HG02623 (cell line): ENCODE measurements around the gene FBF1.
"Not testable (repeated sequence)": the region's sequence is repeated elsewhere in the genome, so short reads cannot be mapped to it uniquely, and the experiment has no call there.

Source experiments
- ATAC-seq: cut with Tn5 transposase; IDR thresholded peaks from one replicate; pipeline ENCODE4 v1.9.1; 2021; ENCODE audit warnings: moderate library complexity; ENCODE audit not compliant: unreplicated experiment

FBF1 gene

DNA sequence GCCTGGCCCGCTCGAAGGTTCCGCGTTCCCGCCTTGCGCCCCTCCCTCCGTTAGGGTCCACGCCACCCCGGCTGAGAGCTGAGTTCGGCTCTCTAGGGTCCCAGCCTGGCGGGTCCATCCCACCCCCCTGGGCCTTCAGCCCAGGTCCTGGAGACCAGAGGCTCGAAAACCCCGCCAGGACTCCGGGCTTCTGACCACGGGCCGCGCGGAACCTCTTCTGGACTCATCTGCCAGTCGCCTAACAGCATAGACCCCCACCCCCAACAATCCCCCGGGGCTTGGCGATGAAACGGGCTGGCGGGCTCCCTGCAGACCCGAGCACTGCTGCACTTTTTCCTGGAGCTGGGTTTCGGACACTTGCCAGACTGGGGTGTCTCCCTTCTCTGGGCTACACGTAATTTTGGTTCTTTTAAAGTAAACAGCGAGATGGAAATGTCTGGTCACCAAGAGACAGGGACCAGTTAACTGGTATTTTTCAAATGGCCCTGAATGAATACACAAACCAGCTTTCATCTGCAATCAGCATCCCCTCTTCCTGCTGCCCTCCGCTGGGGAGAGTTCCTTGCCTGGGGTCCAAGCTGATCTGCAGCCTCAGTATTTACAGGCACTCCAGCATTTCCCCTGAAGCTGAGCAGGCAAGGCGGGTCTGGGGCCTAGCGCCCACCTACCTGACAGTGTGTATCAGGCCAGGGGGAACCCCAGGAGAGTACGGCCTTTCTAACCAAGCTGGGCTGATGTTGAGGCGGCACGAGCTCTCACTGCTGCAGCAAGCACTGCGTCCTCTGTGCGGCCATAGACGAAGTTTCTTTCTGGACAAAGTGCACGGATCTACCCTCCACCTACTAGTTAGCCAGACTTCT is 43.5 kb downstream of the FBF1 start:
- ATAC-seq: no peak

DNA sequence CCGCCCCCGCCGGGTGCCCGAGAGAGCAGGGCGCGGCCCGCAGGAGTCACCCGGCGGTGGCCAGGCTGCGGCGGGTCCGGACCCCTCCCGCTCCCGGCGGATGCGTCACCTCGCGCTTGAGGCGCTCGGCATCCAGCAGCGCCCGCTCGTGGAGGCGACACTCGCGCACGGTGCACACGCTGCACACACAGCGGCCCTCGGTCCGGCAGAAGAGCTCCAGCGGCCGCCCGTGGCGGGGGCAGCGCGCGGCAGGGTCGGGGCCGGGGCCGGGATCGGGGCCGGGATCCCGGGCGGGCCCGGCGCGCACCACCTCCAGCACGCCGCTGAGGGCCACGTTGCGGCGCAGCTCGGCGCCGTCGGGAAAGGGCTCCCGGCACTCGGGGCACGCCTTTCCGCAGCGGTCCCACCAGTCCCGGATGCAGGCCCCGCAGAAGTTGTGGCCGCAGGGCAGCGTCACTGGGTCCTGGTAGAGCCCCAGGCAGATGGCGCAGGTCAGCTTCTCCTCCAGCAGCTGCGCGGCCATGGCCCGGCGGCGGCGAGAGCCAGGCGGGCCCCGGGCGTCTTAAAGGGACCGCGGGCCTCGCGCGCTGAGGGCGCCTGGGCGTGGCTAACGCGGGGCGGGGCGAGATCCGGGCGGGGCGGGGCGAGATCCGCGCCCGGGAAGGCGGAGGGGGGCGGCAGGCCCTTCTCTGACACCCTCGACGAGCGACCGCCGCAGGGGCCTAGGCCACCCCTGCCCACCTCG is 44.3 kb downstream of the FBF1 start, which contains the start of gene TRIM65:
TSS of gene TRIM65 (minus strand) at position 537 of the 745 bp plus-strand sequence. CDS start at position 523, 14 bp downstream.
- ATAC-seq: peak; percentile 53

DNA sequence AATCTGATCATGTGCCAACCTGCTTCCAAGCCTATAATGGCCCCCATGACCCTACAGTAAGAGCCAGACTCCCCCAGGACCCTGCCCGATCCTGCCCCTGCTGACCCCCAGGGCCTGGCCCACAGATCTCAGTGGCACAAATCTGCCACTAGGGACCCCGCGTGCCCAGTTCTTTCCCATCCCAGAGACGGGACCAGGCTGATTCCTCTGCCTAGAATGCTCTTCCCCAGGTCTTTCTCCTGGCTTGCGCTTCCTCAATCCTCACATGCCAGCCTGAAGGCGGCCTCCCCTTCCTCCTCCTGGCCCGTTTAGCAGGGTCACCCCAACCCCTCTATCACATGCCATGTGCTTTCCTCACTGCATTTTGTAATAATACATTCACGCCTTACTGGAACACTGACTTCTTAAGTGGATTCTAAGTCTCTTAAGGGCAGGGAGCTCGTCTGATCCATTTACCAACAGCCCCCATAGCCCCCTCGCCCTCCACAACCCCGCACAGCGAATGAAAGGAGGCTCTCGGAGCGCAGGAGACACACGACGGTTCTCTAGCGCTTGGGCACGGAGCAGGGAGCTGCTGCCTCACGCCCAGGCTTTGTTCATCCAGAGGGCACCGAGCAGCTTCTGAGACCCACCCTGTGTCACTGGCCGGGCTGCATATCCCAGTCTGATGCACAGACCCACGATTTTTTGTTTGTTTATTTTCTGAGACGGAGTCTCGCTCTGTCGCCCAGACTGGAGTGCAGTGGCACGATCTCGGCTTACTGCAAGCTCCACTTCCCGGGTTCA is 45.3 kb downstream of the FBF1 start:
- ATAC-seq: no peak

DNA sequence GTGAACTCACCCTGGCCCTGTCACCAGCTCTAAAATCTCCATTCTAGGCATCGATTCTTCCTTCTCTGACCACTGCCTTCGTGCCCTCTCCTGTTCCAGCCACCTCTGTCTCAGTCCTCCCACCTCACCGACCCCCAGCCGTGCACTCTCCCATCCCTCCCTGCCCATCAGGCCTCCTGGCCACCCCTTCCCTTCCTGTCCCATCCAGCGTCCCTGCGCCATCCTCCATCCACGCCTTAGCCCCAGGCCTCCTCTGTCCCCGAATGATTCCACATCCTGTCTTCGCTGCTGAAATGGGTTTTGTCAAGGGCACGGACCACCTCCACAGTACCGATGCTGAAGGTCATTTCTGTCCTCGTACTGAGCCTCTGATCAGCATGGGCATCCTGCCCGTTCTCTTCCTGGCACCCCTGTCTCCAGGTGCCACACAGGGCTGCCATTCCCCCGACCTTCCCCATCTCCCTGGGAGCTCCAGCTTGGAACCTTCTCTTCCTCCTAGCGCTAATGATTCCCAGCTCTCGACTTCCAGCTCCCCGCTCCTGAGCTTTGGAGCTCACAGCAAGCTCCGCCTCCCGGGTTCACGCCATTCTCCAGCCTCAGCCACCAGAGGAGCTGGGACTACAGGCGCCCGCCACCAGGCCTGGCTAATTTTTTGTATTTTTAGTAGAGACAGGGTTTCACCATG is 46.7 kb downstream of the FBF1 start:
- ATAC-seq: no peak

DNA sequence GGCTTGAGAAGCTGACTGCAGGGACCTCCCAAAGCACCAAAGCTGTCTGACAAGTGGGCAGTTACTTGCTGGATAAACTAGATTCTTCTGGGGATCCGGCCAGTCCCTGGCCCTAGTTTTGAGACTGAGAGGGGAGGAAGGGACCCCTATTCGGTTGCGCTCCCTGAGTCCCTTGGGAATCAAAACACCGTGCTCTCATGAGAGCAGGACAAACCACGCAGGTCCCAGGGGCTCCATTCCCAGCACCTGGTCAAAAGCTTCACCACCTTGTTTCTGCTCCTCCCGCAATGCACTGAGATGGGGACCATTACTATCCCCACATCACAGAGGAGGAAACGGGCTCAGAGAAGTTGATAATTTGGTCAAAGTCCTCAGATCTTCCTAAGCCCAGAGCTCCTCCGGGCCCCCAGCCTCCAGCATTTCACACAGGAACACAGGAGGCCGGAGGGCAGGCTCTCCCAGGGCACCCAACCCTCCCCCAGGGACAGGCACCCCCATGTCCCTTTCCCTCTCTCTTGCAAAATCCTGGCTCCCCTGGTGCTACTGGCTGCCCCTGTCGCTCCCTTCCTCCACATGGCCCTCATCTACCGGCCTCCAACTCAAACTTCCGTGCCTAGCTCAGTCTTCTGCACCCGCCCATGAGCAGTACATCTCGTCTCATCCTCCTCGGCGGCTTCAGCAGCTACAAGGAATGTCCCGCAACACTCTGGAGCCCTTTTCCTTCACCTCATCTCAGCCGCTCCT is 47.4 kb downstream of the FBF1 start:
- ATAC-seq: no peak

DNA sequence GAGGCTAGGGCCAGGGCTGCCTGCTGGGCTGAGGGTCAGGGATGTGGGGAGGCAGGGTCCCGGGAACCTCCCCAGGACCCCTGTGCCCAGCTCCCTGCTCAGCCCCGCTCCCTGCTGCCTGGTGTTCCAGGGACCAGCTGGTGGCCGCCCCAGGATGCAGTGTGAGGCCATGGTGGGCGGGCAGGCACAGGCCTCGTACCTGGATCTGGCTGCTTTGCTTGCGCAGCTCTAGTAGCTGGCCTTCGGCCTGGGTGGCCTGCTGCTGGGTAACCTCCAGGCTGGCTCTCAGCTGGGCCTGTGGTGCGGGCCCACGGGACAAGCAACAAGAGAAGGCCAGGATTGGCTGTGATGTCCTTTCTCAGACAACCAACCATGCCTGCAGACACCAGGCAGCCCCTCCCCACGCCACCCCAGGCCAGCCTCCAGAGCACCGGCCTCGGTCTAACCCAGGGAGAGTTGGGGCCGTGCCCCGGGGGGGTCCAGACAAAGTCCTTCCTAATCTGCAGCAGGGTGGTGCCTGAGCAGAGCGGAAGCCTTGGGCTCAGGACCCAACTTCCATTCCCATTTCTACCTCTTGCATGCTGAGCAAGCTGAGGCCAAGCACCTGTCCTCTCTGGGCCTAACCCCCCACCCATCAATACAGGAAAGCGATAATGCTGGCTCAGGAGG is 48.2 kb downstream of the FBF1 start:
- ATAC-seq: no peak

DNA sequence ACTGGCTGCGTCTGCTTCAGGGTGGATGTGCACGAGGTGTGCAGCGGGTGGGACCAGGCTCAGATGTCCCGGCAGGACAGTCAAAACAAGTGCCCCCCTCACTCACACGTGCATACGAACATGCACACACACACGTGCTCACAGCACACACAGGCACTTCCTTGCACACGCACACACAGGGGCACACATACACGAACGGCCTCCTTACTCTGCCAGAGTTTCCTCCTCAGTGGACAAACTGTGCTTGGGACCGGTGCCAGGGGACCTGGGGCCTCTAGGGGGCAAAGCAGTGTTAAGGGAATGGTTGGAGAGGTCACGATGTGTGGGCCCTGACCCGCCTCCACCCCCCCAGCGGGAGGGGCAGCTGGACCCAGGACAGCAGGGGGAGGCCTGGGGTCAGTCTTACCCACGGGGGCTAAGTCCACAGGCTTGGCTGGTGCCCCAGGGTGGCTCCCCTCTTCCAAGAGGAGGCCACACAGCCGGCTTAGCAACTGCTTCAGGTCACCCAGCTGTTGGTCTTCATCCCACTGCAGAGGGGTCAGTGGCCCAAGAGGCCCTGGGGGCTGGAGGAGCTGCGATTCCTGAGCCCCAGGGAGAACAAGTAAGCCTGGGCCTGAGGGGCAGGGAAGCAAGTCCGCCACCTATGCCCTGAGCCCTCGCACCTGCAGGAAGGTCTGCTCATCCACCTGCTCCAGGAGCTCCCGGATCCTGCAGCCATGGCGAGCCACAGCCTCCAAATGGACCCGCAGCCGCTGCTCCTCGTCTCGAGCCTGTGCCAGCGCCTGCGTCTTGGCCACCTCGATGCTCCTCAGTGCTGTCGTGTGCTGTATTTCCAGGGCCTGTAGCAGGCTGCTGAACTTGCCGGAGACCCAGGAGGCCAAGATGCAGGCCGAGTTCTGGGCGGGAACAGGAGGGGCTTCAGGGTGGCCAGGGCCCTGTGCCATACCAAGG is 49.0 kb downstream of the FBF1 start:
- no peak for ATAC-seq

DNA sequence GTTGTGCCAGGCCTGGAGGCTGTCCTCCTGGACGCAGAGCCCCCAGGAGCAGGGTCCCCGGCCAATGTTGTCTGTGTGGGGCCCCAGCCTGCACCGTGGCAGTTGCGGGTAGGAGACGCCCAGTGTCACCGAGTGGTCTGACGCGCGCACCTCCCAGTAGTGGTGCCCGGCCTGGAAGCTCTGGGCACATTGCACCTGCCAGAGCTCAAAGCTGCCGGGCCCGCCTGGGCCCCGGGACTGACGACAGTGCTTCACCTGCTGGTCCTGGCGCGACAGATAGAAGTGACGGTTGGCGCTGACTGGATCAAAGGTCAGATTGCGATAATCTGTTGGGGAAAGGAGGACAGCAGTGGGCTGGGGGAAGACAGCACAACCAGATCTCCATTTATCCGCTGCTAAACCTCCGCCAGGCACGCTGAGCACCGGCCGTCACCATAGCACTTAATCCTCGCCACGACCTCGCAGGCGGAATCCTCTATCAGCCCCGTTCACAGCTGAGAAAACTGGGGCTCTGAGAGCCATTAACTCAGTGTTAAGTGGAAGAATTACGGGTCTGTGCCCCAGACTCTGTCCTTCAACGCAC is 49.7 kb downstream of the FBF1 start:
- ATAC-seq: no peak

DNA sequence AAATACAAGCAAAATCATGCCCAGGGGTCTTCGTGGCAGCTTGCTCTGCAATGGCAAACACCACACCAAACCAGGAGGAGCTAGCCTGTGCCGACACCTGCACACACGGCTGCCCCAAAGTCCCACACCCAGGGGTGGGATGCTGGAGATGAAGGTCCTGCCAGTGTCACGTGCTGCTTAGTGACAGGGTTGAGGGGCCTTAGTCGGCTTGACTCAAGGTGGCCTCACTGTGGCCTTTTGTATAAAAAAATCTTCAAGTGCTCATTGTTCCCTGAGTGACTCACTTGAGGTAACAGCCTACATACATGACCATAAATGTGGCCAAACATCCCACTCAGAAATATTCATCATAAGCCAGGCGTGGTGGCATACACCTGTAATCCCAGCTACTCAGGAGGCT is 51.4 kb downstream of the FBF1 start:
- ATAC-seq: no peak

DNA sequence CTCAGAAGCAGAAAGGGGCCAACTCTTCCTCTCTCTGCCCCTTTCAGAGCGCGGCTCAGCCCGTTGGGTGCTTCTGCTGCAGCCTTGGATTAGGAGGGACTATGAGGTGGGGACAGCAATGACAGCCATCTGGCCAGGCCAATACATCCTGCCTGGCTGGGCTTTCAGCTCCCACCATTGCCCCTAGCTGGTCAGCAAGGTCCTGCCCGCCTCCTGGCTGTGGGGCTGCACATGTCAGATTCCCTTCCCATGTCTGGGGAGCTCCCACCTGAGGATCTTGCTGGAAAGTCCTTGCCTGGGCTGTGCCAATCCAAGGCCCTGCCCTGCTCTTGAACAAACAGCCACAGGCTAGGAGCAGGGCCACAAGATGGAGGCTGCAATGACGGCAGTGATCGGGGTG is 52.4 kb downstream of the FBF1 start:
- no peak for ATAC-seq

DNA sequence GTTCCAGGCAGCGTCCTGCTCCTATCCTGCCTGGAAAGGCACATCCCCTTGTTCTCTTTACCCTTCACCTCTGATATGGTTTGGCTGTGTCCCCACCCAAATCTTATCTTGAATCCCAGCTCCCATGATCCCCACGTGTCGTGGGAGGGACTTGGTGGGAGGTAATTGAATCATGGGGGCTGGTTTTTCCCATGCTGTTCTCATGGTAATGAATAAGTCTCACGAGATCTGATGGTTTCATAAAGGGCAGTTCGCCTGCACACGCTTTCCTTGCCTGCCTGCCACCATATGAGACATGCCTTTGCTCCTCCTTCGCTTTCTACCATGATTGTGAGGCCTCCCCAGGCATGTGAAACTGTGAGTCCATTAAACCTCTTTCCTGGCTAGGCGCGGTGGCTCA is 55.0 kb downstream of the FBF1 start:
- not testable (repeated sequence) for ATAC-seq

DNA sequence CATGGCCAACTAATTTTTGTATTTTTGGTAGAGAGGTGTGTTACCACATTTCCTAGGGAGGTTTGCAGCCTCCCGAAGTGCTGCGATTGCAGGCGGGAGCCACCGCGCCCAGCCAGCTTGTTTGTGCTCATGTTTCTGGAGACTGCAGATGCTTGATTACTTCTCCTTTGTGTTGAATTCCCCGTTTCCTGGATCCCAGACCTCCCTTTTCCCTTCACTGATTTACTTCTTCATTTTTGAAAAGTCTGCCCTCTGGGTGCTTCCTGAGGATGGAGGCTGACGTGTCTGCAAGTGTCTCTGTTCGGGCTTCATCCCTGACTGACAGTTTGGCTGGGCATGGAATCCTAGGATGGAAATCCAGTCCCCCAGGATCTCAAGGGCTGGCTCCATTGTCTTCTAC is 55.4 kb downstream of the FBF1 start:
- ATAC-seq: no peak

DNA sequence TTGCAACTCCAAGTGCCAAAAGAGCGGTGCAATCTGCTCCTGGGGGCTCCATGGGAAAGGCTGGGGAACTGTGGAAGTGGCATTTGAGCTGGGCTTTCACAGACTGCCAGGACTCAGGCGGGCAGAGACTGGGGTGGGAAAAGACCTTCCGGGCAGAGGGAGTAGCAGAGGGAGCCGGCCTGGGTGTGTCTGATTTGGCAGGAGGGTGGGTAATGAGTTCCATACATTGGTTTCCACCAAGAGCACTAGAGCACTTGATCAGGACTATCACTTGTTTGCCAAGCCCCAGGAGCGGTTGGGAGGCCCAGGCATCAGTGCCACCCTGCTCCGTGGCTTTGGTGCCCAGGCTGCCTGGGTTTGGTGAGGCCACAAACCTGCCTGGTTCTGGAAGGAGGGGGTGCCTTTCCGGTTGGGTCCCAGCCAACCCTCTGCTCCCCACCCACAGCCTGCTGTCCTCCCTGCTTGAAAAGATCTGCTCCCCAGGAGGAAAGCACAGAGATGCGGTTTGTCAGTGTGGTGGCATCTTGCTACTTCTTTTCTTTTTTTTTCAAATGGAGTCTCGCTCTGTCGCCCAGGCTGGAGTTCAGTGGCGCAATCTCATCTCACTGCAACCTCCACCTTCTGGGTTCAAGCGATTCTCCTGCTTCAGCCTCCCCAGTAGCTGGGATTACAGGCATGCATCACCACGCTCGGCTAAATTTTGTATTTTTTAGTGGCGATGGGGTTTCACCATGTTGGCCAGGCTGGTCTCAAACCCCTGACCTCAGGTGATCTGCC is 59.0 kb downstream of the FBF1 start:
- ATAC-seq: no peak

DNA sequence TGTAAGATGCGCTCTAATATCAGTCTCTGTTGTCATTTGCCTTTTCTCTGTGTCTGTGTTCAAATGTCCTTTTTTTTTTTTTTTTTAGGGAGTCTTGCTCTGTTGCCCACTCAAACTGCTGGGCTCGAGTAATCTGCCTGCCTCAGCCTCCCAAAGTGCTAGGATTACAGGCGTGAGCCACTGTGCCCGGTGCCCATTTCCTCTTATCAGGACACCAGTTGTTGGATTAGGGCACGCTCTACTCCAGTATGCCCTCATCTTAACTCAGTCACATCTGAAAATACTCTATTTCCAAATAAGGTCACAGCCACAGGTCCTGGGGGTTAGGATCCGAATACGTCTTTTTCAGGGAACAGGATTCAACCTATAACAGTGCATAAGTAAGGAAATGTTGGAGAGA is 60.6 kb downstream of the FBF1 start:
- no peak for ATAC-seq

DNA sequence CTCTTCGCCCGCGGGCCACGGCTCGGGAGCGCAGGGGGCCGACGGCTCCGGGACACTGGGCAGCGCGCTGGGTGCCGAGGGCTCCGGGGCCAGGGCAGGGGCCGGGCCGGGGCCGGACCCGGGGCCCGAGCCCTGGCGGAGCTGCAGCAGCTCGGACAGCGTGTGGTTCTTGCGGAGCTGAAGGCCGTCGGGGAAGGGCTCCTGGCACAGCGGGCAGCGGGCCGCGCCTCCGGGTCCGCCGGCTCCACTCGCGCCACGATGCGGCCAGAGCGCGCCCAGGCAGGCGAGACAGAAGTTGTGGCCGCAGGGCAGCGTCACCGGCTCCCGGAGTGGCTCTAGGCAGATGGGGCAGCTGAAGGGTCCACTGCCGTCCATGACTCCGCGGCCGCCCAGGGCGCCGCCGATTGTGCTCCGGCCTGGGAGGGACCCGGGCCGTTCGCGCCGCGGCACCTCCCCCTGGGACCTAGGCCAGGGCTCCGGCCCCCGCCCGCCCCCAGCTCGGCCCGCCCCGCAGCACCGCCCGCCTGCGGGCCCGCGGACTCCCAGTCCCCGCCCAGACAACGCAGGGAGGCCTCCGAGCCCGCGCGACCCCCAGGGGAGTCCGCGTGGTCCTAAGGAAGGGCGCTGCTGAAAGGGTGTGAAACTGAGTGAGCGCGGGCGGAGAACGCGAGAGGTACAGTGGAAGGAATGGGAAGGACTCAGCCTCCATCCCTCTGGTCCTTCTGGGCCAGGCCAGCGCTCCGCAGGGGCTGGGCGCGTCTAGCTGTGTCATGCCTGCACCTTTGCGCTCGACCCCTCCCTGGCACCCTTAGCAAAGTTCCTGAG is 62.5 kb downstream of the FBF1 start, which contains the start of gene TRIM47:
TSS of gene TRIM47 (minus strand) at position 408 of the 825 bp plus-strand sequence. CDS start at position 375, 33 bp downstream.
- no peak for ATAC-seq

DNA sequence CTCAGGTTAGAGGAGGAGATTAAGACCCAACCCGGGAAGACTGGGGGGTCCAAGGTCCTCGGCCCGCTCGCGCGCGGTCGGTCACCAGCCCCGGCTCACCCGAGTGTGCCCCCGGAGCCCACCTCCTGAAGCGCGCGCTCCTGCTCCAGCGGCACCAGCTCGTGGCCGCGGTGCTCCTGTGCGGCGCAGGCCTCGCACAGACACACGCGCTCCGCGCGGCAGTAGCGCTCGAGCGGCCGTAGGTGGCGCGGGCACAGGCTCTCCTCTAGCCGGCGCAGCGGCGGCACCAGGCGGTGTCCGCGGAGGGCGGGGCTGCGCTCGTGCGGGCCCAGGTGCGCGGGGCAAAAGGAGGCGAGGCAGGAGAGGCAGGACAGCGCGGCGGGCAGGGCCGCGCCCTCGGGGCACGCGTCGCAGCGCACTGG is 63.1 kb downstream of the FBF1 start:
- ATAC-seq: no peak
